ENCODE results near the gene PIK3R6.
A peak's percentile ranks its signal among the peaks of the same experiment; 100 is the strongest.

The PIK3R6 gene

GRCh38 chr17:8849311-8850041, 18.0 kb downstream of the PIK3R6 start:
- no peak for DNase-seq

DNA sequence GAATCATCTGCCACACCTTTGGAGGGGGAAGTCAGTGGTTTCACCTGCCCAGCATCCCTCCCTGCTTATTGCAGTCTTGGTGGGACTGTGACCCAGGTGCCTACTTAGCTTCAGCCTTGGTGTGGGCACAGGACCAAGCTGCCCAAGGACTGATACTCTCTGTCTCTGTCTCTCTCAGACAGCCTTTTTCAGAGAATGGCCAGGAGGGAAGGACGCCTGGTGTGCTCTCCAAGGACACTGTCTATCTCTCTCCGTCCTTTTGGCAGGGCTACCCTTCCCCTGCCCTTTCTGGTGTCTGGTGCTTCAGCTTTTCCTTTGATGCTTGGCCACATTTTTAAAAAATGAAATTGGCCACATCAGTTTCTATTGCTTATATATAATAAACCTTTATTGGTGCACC, 19.6 kb downstream of the PIK3R6 start:
- DNase-seq = no peak

- no peak for DNase-seq
These were observed 20.7 kb downstream of the PIK3R6 start for GRCh38 chr17:8846768-8847211.

GRCh38 chr17:8844229-8845218, 22.9 kb downstream of the PIK3R6 start:
- no peak for DNase-seq

- DNase-seq = no peak
These were observed 24.1 kb downstream of the PIK3R6 start for GRCh38 chr17:8843344-8843743.

GRCh38 chr17:8841844-8842243, 25.6 kb downstream of the PIK3R6 start:
- no peak for DNase-seq

- no peak for DNase-seq
These were observed 28.0 kb downstream of the PIK3R6 start for GRCh38 chr17:8839410-8839935.

- no peak for DNase-seq
These were observed 28.9 kb downstream of the PIK3R6 start for GRCh38 chr17:8838551-8839095.

DNA sequence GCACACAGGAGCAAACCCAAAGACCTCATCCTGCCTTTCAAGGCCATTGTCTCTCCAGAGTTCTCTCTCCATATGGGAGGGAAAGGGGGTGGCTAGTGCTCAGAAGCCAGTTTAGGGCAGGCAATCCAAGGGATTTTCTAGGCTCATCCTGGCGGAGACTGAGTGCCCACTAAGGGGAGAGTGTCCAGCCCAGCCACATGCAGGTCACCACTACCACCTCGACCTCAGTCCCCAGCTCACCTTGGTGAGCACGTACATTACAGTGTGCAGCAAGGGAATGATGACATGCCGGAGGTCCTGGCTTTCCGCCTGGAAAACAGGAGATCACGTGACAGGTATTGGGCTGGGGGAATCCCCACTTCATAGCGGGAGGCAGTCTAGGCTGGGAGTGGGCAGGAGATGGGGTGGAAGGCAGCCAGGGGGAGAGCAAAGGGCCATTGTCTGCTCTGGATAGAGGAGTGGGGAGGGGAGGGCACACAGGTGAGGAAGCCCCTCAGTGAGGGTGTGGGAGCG, 29.9 kb downstream of the PIK3R6 start:
- DNase-seq = no peak

DNA sequence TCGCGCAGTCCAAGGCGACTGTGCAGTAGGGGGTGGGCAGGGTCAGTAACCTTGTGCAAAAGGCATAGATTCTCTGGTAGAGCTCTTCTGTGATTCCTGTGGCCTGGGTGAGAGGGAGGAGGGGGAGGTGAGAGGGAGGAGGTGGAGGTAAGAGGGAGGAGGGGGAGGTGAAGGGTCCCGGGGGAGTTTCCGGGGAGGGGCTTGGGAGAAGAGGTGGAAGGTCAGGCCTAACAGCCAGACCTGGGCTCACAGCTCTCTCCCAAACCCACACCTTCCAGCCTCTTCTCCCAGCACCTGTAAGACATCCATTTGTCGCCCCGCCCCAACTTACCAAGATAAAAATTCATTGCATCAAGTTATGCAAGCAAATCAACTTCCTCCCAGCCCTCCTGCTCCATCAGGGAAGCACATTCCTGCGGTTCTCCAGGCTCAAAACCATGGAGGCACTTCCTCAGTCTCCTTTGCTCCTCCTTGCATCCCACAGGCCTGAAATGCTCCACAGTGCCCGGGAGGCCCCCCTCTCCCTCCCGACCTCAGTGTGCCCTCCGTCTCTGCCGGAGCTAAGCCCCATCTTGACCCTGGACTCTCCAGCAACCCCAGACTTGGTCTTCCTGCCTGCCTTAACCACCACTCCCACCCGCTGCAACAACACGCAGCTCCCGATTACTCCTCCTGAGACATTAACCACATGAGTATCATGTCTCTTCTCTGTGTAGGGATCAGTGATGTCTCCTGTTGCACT, 30.5 kb downstream of the PIK3R6 start:
- no peak for DNase-seq

GRCh38 chr17:8835631-8836364, 31.7 kb downstream of the PIK3R6 start:
- DNase-seq = no peak

GRCh38 chr17:8835106-8835505, 32.4 kb downstream of the PIK3R6 start:
- no peak for DNase-seq

- DNase-seq = peak; percentile 11 to 15
These were observed 34.6 kb downstream of the PIK3R6 start for GRCh38 chr17:8832711-8833352.

DNA sequence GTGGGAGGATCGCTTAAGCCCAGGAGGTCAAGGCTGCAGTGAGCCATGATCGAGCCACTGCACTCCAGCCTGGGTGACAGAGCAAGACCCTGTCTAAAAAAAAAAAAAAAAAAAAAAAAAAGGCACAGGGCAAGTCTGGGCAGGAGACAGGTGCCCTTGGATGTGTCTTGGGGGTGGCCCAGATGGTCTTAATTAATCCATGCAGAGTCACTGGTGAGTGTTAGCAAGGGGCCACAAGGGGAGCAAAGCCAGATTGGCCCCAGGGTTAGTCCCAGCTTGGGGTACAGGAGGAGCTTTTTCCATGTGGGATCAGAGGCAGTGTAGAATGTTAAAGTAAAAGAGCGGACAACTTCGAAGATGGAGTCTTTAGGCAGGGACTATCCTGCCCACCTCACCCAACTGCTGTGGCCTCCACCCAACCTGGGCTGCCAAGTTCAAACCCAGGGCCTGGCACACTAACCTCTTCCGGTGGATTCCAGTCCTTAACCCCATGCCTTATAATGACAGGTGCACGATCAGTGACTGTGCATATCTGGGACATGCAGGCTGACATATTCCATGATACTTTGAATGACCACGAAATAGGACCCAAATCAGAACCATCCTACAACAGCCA, 36.1 kb downstream of the PIK3R6 start:
- DNase-seq = no peak

GRCh38 chr17:8830141-8830540, 37.3 kb downstream of the PIK3R6 start:
- DNase-seq = no peak

- no peak for DNase-seq
These were observed 38.2 kb downstream of the PIK3R6 start for GRCh38 chr17:8829036-8829941.

DNA sequence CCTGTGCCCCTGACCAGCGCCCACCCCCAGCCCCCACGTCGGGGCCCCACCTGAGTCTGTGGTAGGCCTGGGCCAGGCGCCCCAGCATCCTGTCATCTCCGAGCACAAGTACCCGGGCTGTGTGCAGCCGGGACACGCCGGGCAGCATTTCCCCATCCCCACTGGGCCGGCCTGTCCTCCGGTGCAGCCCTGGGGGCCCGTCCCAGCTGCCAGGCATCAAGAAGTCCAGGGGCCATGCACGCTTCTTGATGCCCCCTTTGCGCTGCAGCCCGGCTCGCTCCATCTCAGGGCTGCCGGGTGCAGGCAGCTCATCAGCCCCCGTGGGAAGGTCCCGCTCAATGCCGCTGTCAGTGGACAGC, 39.0 kb downstream of the PIK3R6 start:
- DNase-seq = no peak

DNA sequence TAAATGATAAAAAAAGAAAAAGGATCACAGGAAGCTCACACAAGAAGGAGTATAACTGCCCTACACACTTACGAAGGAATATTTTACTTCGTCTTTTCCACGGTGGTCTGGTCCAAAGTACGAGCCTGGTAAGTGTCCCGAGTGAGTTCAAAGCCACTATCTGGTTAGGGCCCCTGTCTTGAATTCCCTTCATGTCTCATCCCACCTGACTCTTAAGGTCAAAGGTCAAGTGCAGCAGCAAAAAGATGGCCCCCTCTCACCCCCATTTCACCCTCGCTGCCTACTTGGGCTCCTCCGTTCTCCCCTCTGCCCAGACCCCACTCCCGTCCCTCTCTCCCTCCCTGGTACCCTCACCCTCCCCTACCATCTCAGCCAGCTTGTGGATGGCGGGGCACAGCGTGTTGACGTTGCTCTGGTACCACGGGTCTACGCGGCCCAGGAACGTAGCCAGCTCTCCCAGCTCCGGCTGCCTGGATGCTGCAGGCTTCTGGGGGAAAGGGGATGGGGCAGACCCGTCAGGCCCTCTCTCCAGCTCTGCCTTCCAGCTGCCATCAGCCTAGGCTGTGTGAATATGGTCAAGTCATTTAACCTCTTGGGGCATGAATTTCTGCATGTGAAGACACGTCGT, 40.6 kb downstream of the PIK3R6 start:
- no peak for DNase-seq

DNA sequence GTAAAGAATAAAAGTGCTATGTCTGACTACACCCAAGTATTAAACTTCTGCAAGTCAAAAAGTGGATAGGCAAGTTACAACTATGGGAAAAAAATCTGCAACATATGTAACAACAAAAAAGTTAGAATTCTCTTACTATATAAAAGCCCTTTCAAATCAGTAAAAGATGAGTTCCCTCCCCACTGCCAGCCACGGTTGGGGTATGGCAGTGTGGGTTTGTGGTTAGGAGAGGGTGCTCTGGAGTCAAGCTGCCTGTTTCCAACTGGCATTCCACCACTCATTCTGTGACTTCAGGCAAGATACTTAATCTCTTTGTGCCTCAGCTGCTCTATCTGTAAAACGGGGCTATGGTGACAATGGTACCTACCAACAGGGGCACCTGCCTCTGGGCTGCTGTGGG, 41.7 kb downstream of the PIK3R6 start:
- DNase-seq = no peak

Data from activated CD4-positive, alpha-beta T cell treated with anti-CD3 and anti-CD28 coated beads for 4 hours (primary cell).